Upper lobe of left lung (tissue), 6 donors: Measurements from ENCODE around the gene TNF. TPM values are rescaled to one million over a fixed set of nuclear protein-coding genes. Genes with fewer than 3 reads are reported as not detected.

ENCODE experiments used
- ATAC-seq, 2 donors: fragments of 200-7000 bp; cut with Tn5 transposase; one replicate each; pipeline ENCODE4 v1.9.1; 2022; ENCODE audit warnings: mild to moderate bottlenecking in 2 of 2, moderate library complexity in 2 of 2; ENCODE audit not compliant: low FRiP score in 2 of 2
- DNase-seq, 2 donors: peaks; one replicate each; pipeline ENCODE4 v3.0.0-alpha.2; 2019 to 2020
- H3K27ac ChIP-seq, 4 donors: fragments of 200-600 bp; sonication (generic); one replicate each; pipeline ENCODE4 v1.5.1; 2016 to 2019
- H3K27me3 ChIP-seq, 4 donors: fragments of 200-600 bp; sonication (generic); one replicate each; pipeline ENCODE4 v1.5.1; 2017 to 2019
- H3K36me3 ChIP-seq, 4 donors: fragments of 200-600 bp; sonication (generic); one replicate each; pipeline ENCODE4 v1.5.1; 2016 to 2019
- H3K4me1 ChIP-seq, 4 donors: fragments of 200-600 bp; sonication (generic); one replicate each; pipeline ENCODE4 v1.5.1; 2018 to 2019
- H3K4me3 ChIP-seq, 4 donors: fragments of 200-600 bp; sonication (generic); one replicate each; pipeline ENCODE4 v1.5.1; 2017 to 2019; ENCODE audit warnings: mild to moderate bottlenecking in 2 of 4, moderate library complexity in 1 of 4
- H3K9me3 ChIP-seq, 4 donors: fragments of 200-600 bp; sonication (generic); one replicate each; pipeline ENCODE4 v1.5.1; 2018 to 2019
- CTCF ChIP-seq, 6 experiments: fragments of 450-650 bp in 4 of 6; fragments of 200-600 bp in 2 of 6; sonication (generic) in 2 of 6; IDR thresholded peaks; one replicate each; pipeline ENCODE4 v1.5.1; 2016 to 2019; ENCODE audit warnings: antibody characterized with exemption in 6 of 6
- EP300 ChIP-seq, 4 donors: sonication (generic); formaldehyde crosslinking; IDR thresholded peaks; one replicate each; pipeline ENCODE4 v1.5.1; 2017; ENCODE audit warnings: antibody characterized with exemption in 4 of 4, control low read depth in 2 of 4
- POLR2A ChIP-seq, 4 donors: fragments of 450-650 bp; IDR thresholded peaks; one replicate each; pipeline ENCODE4 v1.5.1; 2016 to 2017; ENCODE audit warnings: antibody characterized with exemption in 4 of 4, mild to moderate bottlenecking in 2 of 4
- POLR2AphosphoS5 ChIP-seq, 2 donors: sonication (generic); formaldehyde crosslinking; IDR thresholded peaks; one replicate each; pipeline ENCODE4 v1.5.1; 2017; ENCODE audit warnings: antibody characterized with exemption in 2 of 2
- WGBS, 2 donors: methylation state at CpG; one replicate each; pipeline ENCODE4 v1.1.5; 2017 to 2018; 5-methylcytosine and 5-hydroxymethylcytosine counted together
- total RNA-seq, 6 donors: library from RNA; depleted of rRNA in 4 of 6; stranded (reverse); fragments of >200 nt in 4 of 6; gene quantifications; one replicate each; pipeline versions ENCODE4 v1.1.0 to v1.2.1, GENCODE V29; 2016 to 2021
- donor health status: DM: no; HTN: no; CAD: no; lungs with moderate emphysema.
- donor health status: DM: no; HTN: yes; CAD: no; lungs with severe emphysema.

Gene TNF
- total RNA-seq, 6 donors from 2014 or later: 0.33 to 6.6 (median 2.9) TPM

GRCh38 chr6:31579119-31579505 lies 3.7 kb downstream of the TNF start:
- Histone ChIP-seq H3K4me1 (peaks cover 15 to 20% (median 17%) of the 10 kb centered on the region in 4 donors), H3K36me3 (no peaks in the 10 kb centered on the region), H3K27me3 (no peaks in the 10 kb centered on the region), H3K4me3 (no peak overlapping the region), H3K9me3 (no peaks in the 10 kb centered on the region), H3K27ac (no peak overlapping the region)
- ATAC-seq (no peak), DNase-seq (no peak)
- TF ChIP-seq CTCF (IDR thresholded peaks at IDR 0.05) (no peak), POLR2A (IDR thresholded peaks at IDR 0.05) (no peak), EP300 (IDR thresholded peaks at IDR 0.05) (no peak), POLR2AphosphoS5 (IDR thresholded peaks at IDR 0.05) (no peak)
- WGBS, 2 donors: 78 to 82% methylated on average over 3 of the region's 3 CpGs

GRCh38 chr6:31579546-31580437 lies 4.4 kb downstream of the TNF start:
- H3K36me3 ChIP-seq: no peaks in the 10 kb centered on the region
- peaks cover 15 to 20% (median 18%) of the 10 kb centered on the region in 4 donors for H3K4me1 ChIP-seq
- H3K4me3 ChIP-seq: peak overlapping the region in 2 of 4 donors; percentile 77 to 87
- 81 to 85% methylated on average over 7 to 8 of the region's 8 CpGs for WGBS, 2 donors
- TF ChIP-seq POLR2AphosphoS5 (IDR thresholded peaks at IDR 0.05): no peak
- no peak for TF ChIP-seq EP300 (IDR thresholded peaks at IDR 0.05)
- no peak for TF ChIP-seq CTCF (IDR thresholded peaks at IDR 0.05)
- TF ChIP-seq POLR2A (IDR thresholded peaks at IDR 0.05): no peak
- ATAC-seq (no peak), DNase-seq (no peak)
- H3K9me3 ChIP-seq: no peaks in the 10 kb centered on the region
- H3K27me3 ChIP-seq: no peaks in the 10 kb centered on the region
- peak overlapping the region in 2 of 4 donors; percentile 91 to 96 for H3K27ac ChIP-seq

DNA sequence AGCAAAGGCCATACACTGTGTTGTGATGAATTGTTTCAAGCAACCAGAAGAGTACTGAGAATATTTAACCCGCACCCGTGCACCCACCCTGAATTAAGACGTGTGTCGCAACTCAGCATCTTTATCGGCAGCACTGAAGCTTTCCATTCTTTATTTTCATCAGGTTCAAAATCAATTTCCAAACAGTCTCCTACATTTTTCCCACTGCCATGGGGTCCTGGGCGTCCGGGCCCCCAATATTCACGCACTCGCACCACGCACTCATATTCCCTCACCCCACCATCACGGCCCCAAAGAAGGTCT lies 5.0 kb downstream of the TNF start:
- no peaks in the 10 kb centered on the region for H3K27me3 ChIP-seq
- H3K27ac ChIP-seq: peak overlapping the region; percentile 77 to 96 (median 90)
- H3K9me3 ChIP-seq: no peaks in the 10 kb centered on the region
- TF ChIP-seq EP300 (IDR thresholded peaks at IDR 0.05): no peak
- no peak for TF ChIP-seq POLR2AphosphoS5 (IDR thresholded peaks at IDR 0.05)
- TF ChIP-seq CTCF (IDR thresholded peaks at IDR 0.05): no peak
- TF ChIP-seq POLR2A (IDR thresholded peaks at IDR 0.05): no peak
- H3K36me3 ChIP-seq: no peaks in the 10 kb centered on the region
- peak overlapping the region in 3 of 4 donors; percentile 71 to 87 (median 77) for H3K4me3 ChIP-seq
- 31 to 40% methylated on average over 11 of the region's 11 CpGs for WGBS, 2 donors
- DNase-seq (no peak), ATAC-seq (no peak)
- peaks cover 17 to 26% (median 21%) of the 10 kb centered on the region in 4 donors for H3K4me1 ChIP-seq

GRCh38 chr6:31580807-31581433 lies 5.6 kb downstream of the TNF start:
- peak; percentile 95 to 98 for ATAC-seq
- Histone ChIP-seq H3K27ac (peak overlapping the region; percentile 77 to 96 (median 90)), H3K4me1 (peaks cover 21 to 26% (median 25%) of the 10 kb centered on the region in 4 donors), H3K4me3 (peak overlapping the region; percentile 67 to 87 (median 74)), H3K27me3 (no peaks in the 10 kb centered on the region), H3K9me3 (no peaks in the 10 kb centered on the region), H3K36me3 (no peaks in the 10 kb centered on the region)
- DNase-seq: peak; percentile 93 to 99
- 0 to 4% methylated on average over 11 to 45 of the region's 62 CpGs for WGBS, 2 donors
- TF ChIP-seq POLR2AphosphoS5 (IDR thresholded peaks at IDR 0.05) (peak in 1 of 2 donors; percentile 60), POLR2A (IDR thresholded peaks at IDR 0.05) (peak in 1 of 4 donors; percentile 61), CTCF (IDR thresholded peaks at IDR 0.05) (peak; percentile 95 to 99 (median 98)), EP300 (IDR thresholded peaks at IDR 0.05) (no peak)
